Type B pancreatic cell (in vitro differentiated cells): Measurements from ENCODE around the gene OLFML2B. TPM values are rescaled to one million over a fixed set of nuclear protein-coding genes. Genes with fewer than 3 reads are reported as not detected.

Experiments used
- DNase-seq: peaks from one replicate; pipeline ENCODE4 v3.0.0; 2021; ENCODE audit warnings: mixed read lengths; ENCODE audit not compliant: unreplicated experiment; ENCODE audit errors: extremely low spot score
- H3K27ac Mint-ChIP-seq: 2 replicates; pipeline ENCODE4 v1.8.0; 2021; ENCODE audit warnings: mild to moderate bottlenecking, mixed read lengths
- H3K27me3 Mint-ChIP-seq: 2 replicates; pipeline ENCODE4 v1.8.0; 2021; ENCODE audit warnings: mixed read lengths
- H3K36me3 Mint-ChIP-seq: 2 replicates; pipeline ENCODE4 v1.8.0; 2021; ENCODE audit warnings: mixed read lengths
- H3K4me1 Mint-ChIP-seq: one replicate; pipeline ENCODE4 v1.8.0; 2021; ENCODE audit warnings: mixed read lengths; ENCODE audit not compliant: unreplicated experiment
- H3K4me3 Mint-ChIP-seq: 2 replicates; pipeline ENCODE4 v1.8.0; 2021; ENCODE audit warnings: mild to moderate bottlenecking, mixed read lengths
- H3K9me3 Mint-ChIP-seq: 2 replicates; pipeline ENCODE4 v1.8.0; 2021; ENCODE audit warnings: mixed read lengths
- total RNA-seq: library from RNA; stranded (reverse); gene quantifications from 2 replicates; pipeline ENCODE4 v1.2.1, GENCODE V29; 2021; ENCODE audit warnings: low replicate concordance
- TF ChIP-seq, protein P1 (sequence below): fragments of 200-600 bp; sonication (generic); conservative IDR thresholded peaks from 2 replicates; pipeline ENCODE4 v1.5.0; 2021; ENCODE audit warnings: antibody characterized with exemption, mild to moderate bottlenecking

OLFML2B gene
- total RNA-seq, 1 donor from 2014 or later: 35.0 TPM

GRCh38 chr1:161941726-161942436 is 81.8 kb downstream of the OLFML2B start:
- Mint-ChIP-seq H3K4me3 (peak overlapping the region; percentile 3), H3K36me3 (peaks cover 18% of the 10 kb centered on the region), H3K4me1 (peaks cover 28% of the 10 kb centered on the region), H3K27ac (no peak overlapping the region), H3K27me3 (no peaks in the 10 kb centered on the region), H3K9me3 (peaks cover 8% of the 10 kb centered on the region)
- no peak for DNase-seq
- TF ChIP-seq, protein P1, sequence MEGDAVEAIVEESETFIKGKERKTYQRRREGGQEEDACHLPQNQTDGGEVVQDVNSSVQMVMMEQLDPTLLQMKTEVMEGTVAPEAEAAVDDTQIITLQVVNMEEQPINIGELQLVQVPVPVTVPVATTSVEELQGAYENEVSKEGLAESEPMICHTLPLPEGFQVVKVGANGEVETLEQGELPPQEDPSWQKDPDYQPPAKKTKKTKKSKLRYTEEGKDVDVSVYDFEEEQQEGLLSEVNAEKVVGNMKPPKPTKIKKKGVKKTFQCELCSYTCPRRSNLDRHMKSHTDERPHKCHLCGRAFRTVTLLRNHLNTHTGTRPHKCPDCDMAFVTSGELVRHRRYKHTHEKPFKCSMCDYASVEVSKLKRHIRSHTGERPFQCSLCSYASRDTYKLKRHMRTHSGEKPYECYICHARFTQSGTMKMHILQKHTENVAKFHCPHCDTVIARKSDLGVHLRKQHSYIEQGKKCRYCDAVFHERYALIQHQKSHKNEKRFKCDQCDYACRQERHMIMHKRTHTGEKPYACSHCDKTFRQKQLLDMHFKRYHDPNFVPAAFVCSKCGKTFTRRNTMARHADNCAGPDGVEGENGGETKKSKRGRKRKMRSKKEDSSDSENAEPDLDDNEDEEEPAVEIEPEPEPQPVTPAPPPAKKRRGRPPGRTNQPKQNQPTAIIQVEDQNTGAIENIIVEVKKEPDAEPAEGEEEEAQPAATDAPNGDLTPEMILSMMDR: no peak

DNA sequence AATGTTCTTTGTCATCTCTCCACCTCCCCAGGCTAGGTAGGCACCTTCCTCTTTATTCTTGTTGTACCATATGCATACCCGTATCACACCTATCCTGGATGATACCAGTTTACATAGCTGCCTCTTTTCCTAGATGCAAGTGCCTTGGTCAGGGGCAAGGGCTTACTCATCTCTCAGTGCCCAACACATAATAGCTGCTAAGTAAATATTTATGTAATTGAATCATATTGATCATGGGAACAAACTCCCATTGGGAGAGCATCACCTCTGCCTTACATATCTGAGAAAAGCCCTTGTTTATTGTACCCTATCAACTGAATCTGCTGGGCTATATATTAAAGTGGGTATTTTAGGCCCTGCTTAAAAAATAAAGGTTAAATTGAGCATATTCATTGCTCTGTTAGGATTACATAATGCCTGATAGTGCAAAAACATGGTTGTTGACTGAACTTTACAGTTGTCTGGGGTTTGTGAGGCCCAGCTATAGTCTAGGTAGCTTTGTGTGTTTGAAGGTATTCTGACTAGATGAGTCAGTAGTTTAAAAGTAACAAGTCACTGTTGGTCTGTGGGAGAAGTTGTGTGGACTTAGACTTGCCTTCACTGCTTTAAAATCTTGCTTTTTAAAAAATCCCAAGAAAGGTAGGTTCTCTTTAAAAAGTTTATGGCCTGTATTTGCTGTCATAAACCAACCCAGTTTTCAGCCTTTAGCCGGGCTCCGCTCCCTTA is 82.6 kb downstream of the OLFML2B start:
- Mint-ChIP-seq H3K27me3 (no peaks in the 10 kb centered on the region), H3K27ac (no peak overlapping the region), H3K9me3 (peaks cover 7% of the 10 kb centered on the region), H3K4me3 (no peak overlapping the region), H3K4me1 (peaks cover 29% of the 10 kb centered on the region), H3K36me3 (peaks cover 21% of the 10 kb centered on the region)
- DNase-seq: no peak
- TF ChIP-seq, protein P1: no peak

- TF ChIP-seq, protein P1: no peak
- Mint-ChIP-seq H3K4me3 (no peak overlapping the region), H3K27ac (no peak overlapping the region), H3K9me3 (no peaks in the 10 kb centered on the region), H3K4me1 (peaks cover 17% of the 10 kb centered on the region), H3K36me3 (peaks cover 10% of the 10 kb centered on the region), H3K27me3 (no peaks in the 10 kb centered on the region)
- DNase-seq: no peak
These were observed 86.9 kb downstream of the OLFML2B start for GRCh38 chr1:161936786-161937185.

GRCh38 chr1:161935264-161935663 is 88.4 kb downstream of the OLFML2B start:
- peaks cover 10% of the 10 kb centered on the region for H3K36me3 Mint-ChIP-seq
- H3K27me3 Mint-ChIP-seq: no peaks in the 10 kb centered on the region
- TF ChIP-seq, protein P1: no peak
- H3K9me3 Mint-ChIP-seq: no peaks in the 10 kb centered on the region
- DNase-seq: no peak
- peaks cover 13% of the 10 kb centered on the region for H3K4me1 Mint-ChIP-seq
- no peak overlapping the region for H3K27ac Mint-ChIP-seq
- no peak overlapping the region for H3K4me3 Mint-ChIP-seq

- Mint-ChIP-seq H3K36me3 (peaks cover 10% of the 10 kb centered on the region), H3K4me1 (peaks cover 13% of the 10 kb centered on the region), H3K27me3 (no peaks in the 10 kb centered on the region), H3K9me3 (no peaks in the 10 kb centered on the region), H3K27ac (no peak overlapping the region), H3K4me3 (no peak overlapping the region)
- no peak for DNase-seq
- TF ChIP-seq, protein P1: no peak
These were observed 89.8 kb downstream of the OLFML2B start for GRCh38 chr1:161933592-161934588.
